ENCODE measurements around the gene LRRC71.
A peak's percentile ranks its signal among the peaks of the same experiment; 100 is the strongest.

LRRC71 gene

GRCh38 chr1:156948708-156949107, 28.3 kb downstream of the LRRC71 start:
- no peak for DNase-seq

GRCh38 chr1:156949127-156949526, 28.7 kb downstream of the LRRC71 start:
- no peak for DNase-seq

- DNase-seq: no peak
Observed at GRCh38 chr1:156951371-156951770, 30.9 kb downstream of the LRRC71 start.

- DNase-seq: no peak
Observed at GRCh38 chr1:156953571-156953970, 33.1 kb downstream of the LRRC71 start.

- no peak for DNase-seq
Observed at GRCh38 chr1:156956333-156956732, 35.9 kb downstream of the LRRC71 start.

GRCh38 chr1:156957634-156958033, 37.2 kb downstream of the LRRC71 start:
- DNase-seq: no peak

- DNase-seq: no peak
Observed at GRCh38 chr1:156958247-156958714, 37.8 kb downstream of the LRRC71 start.

- DNase-seq: no peak
Observed at GRCh38 chr1:156959414-156959813, 39.0 kb downstream of the LRRC71 start.

GRCh38 chr1:156959925-156960324, 39.5 kb downstream of the LRRC71 start:
- DNase-seq: no peak

- DNase-seq: no peak
Observed at GRCh38 chr1:156961709-156962108, 41.3 kb downstream of the LRRC71 start.

GRCh38 chr1:156963621-156964020, 43.2 kb downstream of the LRRC71 start:
- peak; percentile 11 to 12 for DNase-seq

- no peak for DNase-seq
Observed at GRCh38 chr1:156964441-156964840, 44.0 kb downstream of the LRRC71 start.

- no peak for DNase-seq
Observed at GRCh38 chr1:156969496-156969895, 49.1 kb downstream of the LRRC71 start.

GRCh38 chr1:156970017-156970416, 49.6 kb downstream of the LRRC71 start:
- DNase-seq: no peak

- DNase-seq: no peak
Observed at GRCh38 chr1:156973417-156973816, 53.0 kb downstream of the LRRC71 start.

GRCh38 chr1:156975084-156975483, 54.7 kb downstream of the LRRC71 start:
- no peak for DNase-seq

GRCh38 chr1:156980551-156980950, 60.1 kb downstream of the LRRC71 start:
- no peak for DNase-seq

Measured in activated CD4-positive, alpha-beta T cell treated with anti-CD3 and anti-CD28 coated beads, Interleukin-2, amount 50 U/mL, for 4 hours (primary cell).